OCI-LY3 (cell line): ENCODE data around the gene HYAL2.

Experiments
- CTCF ChIP-seq: fragments of 200-600, 300-600 bp; sonication (generic); IDR thresholded peaks from 2 replicates; pipeline ENCODE4 v1.5.1; 2014; ENCODE audit warnings: antibody characterized with exemption, low read length, low read depth
- EZH2phosphoT487 ChIP-seq: fragments of 200-600 bp; shearing (Covaris generic); IDR thresholded peaks from 2 replicates; pipeline ENCODE4 v1.6.1; 2018; ENCODE audit warnings: antibody characterized with exemption, mixed run types, low read depth

GRCh38 chr3:50353245-50354004 is 30.9 kb upstream of the HYAL2 start:
- TF ChIP-seq CTCF (no peak), EZH2phosphoT487 (no peak)
